Measurements from ENCODE around the gene GCK. TPM values are rescaled to one million over a fixed set of nuclear protein-coding genes. Genes with fewer than 3 reads are reported as not detected.
"Not testable (repeated sequence)": the region's sequence is repeated elsewhere in the genome, so short reads cannot be mapped to it uniquely, and the experiment has no call there.

The GCK gene
- polyA plus RNA-seq, 1 donor: 5.0 TPM

GRCh38 chr7:44180631-44181030 lies 8.6 kb downstream of the GCK start:
- DNase-seq (ENCODE audit: low read depth): no peak

DNA sequence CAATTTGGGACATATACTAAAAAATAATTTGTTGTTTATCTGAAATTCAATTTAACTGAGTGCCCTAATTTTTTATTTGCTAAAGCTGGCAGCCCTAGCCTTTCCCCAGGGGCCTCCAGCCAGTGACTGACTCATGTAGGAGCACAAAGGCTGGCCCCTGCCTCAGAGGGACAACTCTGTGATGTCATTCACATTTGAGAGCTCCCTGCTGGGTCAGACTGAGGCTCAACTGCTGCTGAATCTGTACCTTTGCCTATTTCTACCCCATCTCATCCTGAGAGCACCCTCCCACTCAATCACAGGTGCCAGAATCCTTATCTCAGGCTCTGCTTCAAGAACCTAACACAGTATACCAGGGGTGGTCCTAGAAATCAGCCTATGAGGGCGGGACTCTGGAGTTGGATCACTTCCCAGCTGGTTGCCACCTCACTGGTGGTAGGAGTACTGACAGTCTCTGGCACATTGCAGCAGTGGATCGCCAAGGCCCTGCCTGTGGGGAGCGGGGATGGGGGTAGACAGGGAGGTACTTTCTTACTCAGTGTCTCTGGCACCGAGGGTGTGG lies 11.6 kb downstream of the GCK start:
- DNase-seq (ENCODE audit: low read depth): no peak

DNA sequence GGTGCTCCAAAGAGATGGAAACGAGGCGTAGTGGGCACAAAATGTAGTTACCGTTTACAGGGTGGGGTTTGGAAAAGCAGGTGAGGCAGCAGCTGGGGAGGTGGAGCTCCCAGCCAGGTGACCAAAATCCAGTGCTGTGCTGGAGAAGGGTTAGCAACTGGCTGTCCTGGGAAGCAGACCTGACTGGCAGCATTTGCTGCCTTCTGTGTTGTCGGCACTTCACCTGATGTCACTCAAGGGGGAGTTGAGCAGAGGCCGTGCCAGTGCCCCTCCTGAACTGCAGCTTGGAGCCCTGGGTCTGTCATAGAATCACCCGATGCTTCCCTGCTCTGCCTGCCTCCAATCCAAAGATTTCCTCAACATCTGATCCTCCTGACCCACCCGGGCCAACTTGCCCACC lies 12.8 kb downstream of the GCK start:
- DNase-seq (ENCODE audit: low read depth): no peak

GRCh38 chr7:44175730-44176129 lies 13.5 kb downstream of the GCK start:
- no peak for DNase-seq (ENCODE audit: low read depth)

- DNase-seq (ENCODE audit: low read depth): not testable (repeated sequence)
Measured at GRCh38 chr7:44174694-44174948, 14.6 kb downstream of the GCK start.

GRCh38 chr7:44173911-44174693 lies 15.1 kb downstream of the GCK start:
- no peak for DNase-seq (ENCODE audit: low read depth)

- no peak for DNase-seq (ENCODE audit: low read depth)
Measured at GRCh38 chr7:44172803-44173424, 16.3 kb downstream of the GCK start.

GRCh38 chr7:44172352-44172751 lies 16.9 kb downstream of the GCK start:
- DNase-seq (ENCODE audit: low read depth): no peak

- not testable (repeated sequence) for DNase-seq (ENCODE audit: low read depth)
Measured at GRCh38 chr7:44171901-44172300, 17.3 kb downstream of the GCK start.

GRCh38 chr7:44167920-44168319 lies 21.3 kb downstream of the GCK start:
- DNase-seq (ENCODE audit: low read depth): no peak

DNA sequence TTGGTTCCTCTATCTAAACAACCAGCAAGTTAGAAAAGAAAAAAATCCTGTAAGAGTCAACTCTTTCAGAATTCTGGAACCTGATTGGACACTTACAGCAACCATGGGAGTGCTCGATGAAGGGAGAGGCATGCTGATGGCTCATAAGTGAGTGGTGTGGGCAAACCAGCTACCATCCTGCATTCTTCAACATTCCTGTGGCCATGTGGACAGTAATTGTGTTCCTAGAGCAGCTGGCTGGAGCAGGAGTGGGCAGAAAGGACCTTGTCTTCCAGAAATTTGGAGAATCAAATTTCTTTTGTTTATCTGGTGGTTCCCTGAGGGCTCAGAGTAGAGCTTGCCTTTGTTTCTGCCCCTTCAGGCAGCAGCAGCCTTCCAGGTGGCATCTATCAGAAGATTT lies 25.6 kb downstream of the GCK start:
- no peak for DNase-seq (ENCODE audit: low read depth)

DNA sequence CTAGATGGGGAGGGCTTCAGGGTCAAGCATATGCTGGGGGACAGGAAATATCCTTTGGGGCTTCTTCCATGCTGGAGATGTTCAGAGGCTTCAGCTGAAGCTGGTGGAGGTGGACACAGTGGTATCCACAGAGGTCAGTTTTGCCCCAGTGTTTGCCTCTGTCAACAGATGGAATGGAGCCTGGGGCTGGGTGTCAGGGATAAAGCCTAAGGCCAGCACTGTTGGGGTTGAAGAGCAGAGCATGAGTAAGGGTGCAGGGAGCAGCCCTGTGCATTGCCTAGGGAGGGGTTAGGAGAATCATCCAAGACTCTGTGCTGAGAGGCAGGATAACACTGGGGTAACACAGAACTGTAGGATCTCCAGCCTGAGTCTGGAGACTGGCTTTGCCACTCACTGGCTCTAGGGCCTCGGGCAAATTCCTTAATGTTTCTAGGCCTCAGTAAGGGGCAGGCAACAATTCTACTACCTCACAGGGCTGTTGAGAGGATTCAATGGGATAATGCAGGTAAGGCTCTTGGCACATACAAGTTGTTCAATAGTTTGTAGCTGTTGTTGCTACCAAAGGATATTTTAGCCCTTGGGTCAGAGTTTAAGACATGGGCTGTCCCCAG lies 26.3 kb downstream of the GCK start:
- no peak for DNase-seq (ENCODE audit: low read depth)

GRCh38 chr7:44162179-44162578 lies 27.1 kb downstream of the GCK start:
- no peak for DNase-seq (ENCODE audit: low read depth)

- no peak for DNase-seq (ENCODE audit: low read depth)
Measured at GRCh38 chr7:44161371-44161770, 27.9 kb downstream of the GCK start.

- no peak for DNase-seq (ENCODE audit: low read depth)
Measured at GRCh38 chr7:44159824-44160630, 29.2 kb downstream of the GCK start.

- no peak for DNase-seq (ENCODE audit: low read depth)
Measured at GRCh38 chr7:44158873-44159631, 30.2 kb downstream of the GCK start.

DNA sequence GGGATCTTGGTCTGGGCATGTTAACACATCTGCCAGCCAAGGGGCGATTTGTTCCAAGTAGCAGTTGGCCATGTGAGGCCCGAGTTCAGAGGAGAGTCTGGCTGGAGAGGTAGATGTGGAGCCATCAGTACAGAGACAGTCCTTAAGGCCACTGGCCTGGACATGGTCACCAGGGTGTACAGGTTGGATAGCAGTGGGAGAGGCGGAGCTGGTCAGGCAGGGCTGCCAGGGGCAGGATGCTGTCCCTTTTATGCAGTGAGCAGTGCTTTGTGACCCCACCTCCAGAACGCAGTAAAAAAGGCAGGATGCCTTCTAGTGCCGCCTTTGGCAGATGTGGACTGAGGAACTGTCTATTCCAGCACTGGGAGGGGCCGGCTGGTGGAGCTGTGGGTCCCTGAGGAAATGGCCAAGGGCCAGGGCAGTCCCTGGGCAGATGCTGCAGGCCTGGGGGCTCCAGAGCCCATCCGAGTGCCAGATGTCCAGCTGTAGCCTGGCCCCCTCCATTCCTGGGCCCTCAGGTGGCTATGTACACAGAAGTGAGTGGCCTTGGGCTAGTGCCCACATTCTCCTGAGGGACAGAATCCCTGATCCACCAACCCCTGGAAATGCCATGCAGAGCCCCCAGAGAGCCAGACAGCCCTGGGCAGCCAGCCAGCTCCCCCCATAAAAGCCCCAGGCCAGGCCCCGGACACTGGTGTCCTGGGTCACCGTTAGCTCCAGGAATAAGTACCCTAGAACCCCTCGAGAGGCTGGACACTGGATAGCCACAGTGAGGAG lies 31.0 kb downstream of the GCK start:
- no peak for DNase-seq (ENCODE audit: low read depth)

GRCh38 chr7:44157116-44158080 lies 31.8 kb downstream of the GCK start:
- DNase-seq (ENCODE audit: low read depth): no peak

GRCh38 chr7:44156453-44157010 lies 32.7 kb downstream of the GCK start:
- no peak for DNase-seq (ENCODE audit: low read depth)

All from forelimb muscle (tissue), 1 donor.